Cerebellar nuclear complex (tissue), 1 donor: ENCODE data around the gene NUMB.
"Not testable (repeated sequence)": the region's sequence is repeated elsewhere in the genome, so short reads cannot be mapped to it uniquely, and the experiment has no call there.

ENCODE experiments used
- DNase-seq, 2 experiments: peaks; one replicate each; lab custom pipeline; 2025; lab: John Stamatoyannopoulos, UW

NUMB gene

GRCh38 chr14:73359445-73359844 lies 98.9 kb downstream of the NUMB start:
- DNase-seq, result no peak

- no peak for DNase-seq
Measured at GRCh38 chr14:73358187-73358586, 100.2 kb downstream of the NUMB start.

GRCh38 chr14:73349091-73349490 lies 109.3 kb downstream of the NUMB start:
- DNase-seq, result not testable (repeated sequence)

GRCh38 chr14:73344319-73344718 lies 114.0 kb downstream of the NUMB start:
- DNase-seq, result peak in 1 of 2 experiments; percentile 59

- no peak for DNase-seq
Measured at GRCh38 chr14:73342670-73343069, 115.7 kb downstream of the NUMB start.

GRCh38 chr14:73339846-73340595 lies 118.3 kb downstream of the NUMB start:
- DNase-seq, result peak in 1 of 2 experiments; percentile 17

- no peak for DNase-seq
Measured at GRCh38 chr14:73339206-73339605, 119.1 kb downstream of the NUMB start.

GRCh38 chr14:73338551-73338950 lies 119.8 kb downstream of the NUMB start:
- DNase-seq, result no peak

- DNase-seq, result no peak
Measured at GRCh38 chr14:73333031-73333430, 125.3 kb downstream of the NUMB start.

- no peak for DNase-seq
Measured at GRCh38 chr14:73325630-73326299, 132.6 kb downstream of the NUMB start.

GRCh38 chr14:73325063-73325462 lies 133.3 kb downstream of the NUMB start:
- DNase-seq, result no peak

- DNase-seq, result no peak
Measured at GRCh38 chr14:73324533-73324932, 133.8 kb downstream of the NUMB start.

- DNase-seq, result no peak
Measured at GRCh38 chr14:73323896-73324399, 134.4 kb downstream of the NUMB start.

- no peak for DNase-seq
Measured at GRCh38 chr14:73313151-73313550, 145.2 kb downstream of the NUMB start.

GRCh38 chr14:73312687-73313086 lies 145.7 kb downstream of the NUMB start:
- DNase-seq, result no peak

GRCh38 chr14:73311708-73312030 lies 146.7 kb downstream of the NUMB start:
- DNase-seq, result no peak

- DNase-seq, result not testable (repeated sequence)
Measured at GRCh38 chr14:73309207-73309606, 149.1 kb downstream of the NUMB start.

- DNase-seq, result no peak
Measured at GRCh38 chr14:73307261-73307660, 151.1 kb downstream of the NUMB start.

GRCh38 chr14:73305499-73305898 lies 152.8 kb downstream of the NUMB start:
- no peak for DNase-seq

GRCh38 chr14:73295198-73295796 lies 163.0 kb downstream of the NUMB start:
- no peak for DNase-seq

GRCh38 chr14:73293782-73294781 lies 164.3 kb downstream of the NUMB start:
- no peak for DNase-seq

GRCh38 chr14:73290279-73290678 lies 168.1 kb downstream of the NUMB start:
- no peak for DNase-seq
